MM.1S (cell line): ENCODE measurements around the gene TBCCD1.

ENCODE experiments used
- CTCF ChIP-seq: fragments of 300-600 bp; sonication (generic); IDR thresholded peaks from 2 replicates; pipeline ENCODE4 v1.5.1; 2016; ENCODE audit warnings: antibody characterized with exemption, low read length, mixed read lengths
- EZH2 ChIP-seq: fragments of 300-600 bp; sonication (generic); optimal IDR thresholded peaks from 2 replicates; pipeline ENCODE3; 2017; ENCODE audit warnings: low read depth, mild to moderate bottlenecking, antibody characterized with exemption, low read length, mixed read lengths
- EZH2phosphoT487 ChIP-seq: fragments of 300-600 bp; sonication (generic); IDR thresholded peaks from 2 replicates; pipeline ENCODE4 v1.6.1; 2018; ENCODE audit warnings: antibody characterized with exemption, low read length

GRCh38 chr3:186587183-186587582 lies 20.0 kb upstream of the TBCCD1 start:
- TF ChIP-seq CTCF (no peak), EZH2 (no peak), EZH2phosphoT487 (no peak)
